ENCODE measurements around the gene TBC1D22A. TPM values are rescaled to one million over a fixed set of nuclear protein-coding genes. Genes with fewer than 3 reads are reported as not detected.

The TBC1D22A gene
- total RNA-seq, 4 donors from 2014 or later, result 18.8 to 25.2 (median 23.1) TPM

DNA sequence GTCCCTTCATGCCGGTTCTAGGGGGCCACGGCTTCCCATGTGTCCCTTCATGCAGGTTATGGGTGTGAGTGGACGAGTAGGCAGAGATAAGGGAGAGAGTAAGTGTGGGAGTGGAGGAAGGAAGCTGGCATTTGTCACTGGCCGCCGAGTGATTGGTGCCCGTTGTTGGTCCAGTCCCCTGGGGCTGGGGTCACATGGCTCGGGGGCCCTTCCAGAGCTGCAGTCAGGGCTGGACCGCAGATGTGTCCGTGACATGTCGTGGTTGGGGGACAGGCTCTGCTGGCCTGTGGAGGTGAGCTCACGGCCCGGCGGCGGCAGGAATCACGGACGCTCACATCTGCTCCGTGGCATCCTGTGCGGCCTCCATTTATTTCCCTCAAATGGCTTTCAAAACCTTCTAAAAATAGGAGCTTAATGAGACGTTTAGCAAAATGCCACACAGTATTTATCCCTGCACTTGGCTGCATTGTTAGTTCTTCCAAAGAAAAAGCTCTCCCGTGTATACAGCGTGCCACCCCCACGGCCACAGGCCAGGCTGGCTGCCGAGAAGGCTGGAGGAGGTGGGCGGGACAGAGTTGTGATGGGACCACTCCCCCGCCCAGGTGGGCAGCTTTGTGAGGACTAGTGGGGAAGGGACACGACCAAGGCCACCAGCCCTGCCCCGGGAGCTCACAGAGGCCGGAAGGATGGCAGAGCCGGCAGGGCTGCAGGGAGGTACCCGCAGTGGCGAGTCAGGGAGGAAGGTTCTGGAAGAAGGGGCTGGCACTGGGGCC lies 386.7 kb downstream of the TBC1D22A start:
- H3K4me1 ChIP-seq, result peaks cover 0 to 1% of the 10 kb centered on the region in 2 donors
- DNase-seq (no peak), ATAC-seq (no peak)
- no peak overlapping the region for H3K4me3 ChIP-seq
- in situ Hi-C loops (cut with MboI; ENCODE audit: low sequenced_read_pairs in 4 of 4), result no loop called here
- no peak overlapping the region for H3K27ac ChIP-seq
- no peaks in the 10 kb centered on the region for H3K9me3 ChIP-seq
- H3K36me3 ChIP-seq, result no peaks in the 10 kb centered on the region
- no peaks in the 10 kb centered on the region for H3K27me3 ChIP-seq
- intact Hi-C loops (cut with DNase I; ENCODE audit: low total_unique reads), result no loop called here
- TF ChIP-seq, protein P1, sequence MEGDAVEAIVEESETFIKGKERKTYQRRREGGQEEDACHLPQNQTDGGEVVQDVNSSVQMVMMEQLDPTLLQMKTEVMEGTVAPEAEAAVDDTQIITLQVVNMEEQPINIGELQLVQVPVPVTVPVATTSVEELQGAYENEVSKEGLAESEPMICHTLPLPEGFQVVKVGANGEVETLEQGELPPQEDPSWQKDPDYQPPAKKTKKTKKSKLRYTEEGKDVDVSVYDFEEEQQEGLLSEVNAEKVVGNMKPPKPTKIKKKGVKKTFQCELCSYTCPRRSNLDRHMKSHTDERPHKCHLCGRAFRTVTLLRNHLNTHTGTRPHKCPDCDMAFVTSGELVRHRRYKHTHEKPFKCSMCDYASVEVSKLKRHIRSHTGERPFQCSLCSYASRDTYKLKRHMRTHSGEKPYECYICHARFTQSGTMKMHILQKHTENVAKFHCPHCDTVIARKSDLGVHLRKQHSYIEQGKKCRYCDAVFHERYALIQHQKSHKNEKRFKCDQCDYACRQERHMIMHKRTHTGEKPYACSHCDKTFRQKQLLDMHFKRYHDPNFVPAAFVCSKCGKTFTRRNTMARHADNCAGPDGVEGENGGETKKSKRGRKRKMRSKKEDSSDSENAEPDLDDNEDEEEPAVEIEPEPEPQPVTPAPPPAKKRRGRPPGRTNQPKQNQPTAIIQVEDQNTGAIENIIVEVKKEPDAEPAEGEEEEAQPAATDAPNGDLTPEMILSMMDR (IDR thresholded peaks at IDR 0.05 in 4 of 5, conservative IDR thresholded peaks at IDR 0.05 in 1 of 5), result no peak
- no peak for TF ChIP-seq POLR2A (IDR thresholded peaks at IDR 0.05)

DNA sequence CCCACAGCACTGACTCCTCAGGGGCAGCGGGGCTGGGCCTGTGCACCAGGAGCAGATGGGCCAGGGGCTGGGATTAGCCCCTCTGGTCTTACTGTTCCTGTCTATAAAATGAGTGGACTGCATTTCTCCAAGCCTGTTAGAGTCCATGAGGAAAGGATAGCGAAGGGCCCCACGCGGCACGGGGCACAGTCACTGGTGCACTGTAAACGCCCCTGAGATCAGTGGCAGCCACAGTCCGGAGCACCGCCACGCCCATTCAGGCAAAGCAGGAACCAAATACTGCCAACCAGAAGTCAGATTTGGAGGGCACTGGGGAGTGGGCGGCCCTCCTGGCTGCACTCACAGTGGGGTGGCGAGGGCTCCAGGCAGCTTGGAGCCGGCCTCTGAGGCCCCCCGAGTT lies 387.5 kb downstream of the TBC1D22A start:
- H3K27ac ChIP-seq, result no peak overlapping the region
- no peaks in the 10 kb centered on the region for H3K27me3 ChIP-seq
- peaks cover 8 to 10% of the 10 kb centered on the region in 2 donors for H3K4me1 ChIP-seq
- no peaks in the 10 kb centered on the region for H3K36me3 ChIP-seq
- no peak for ATAC-seq
- no peak for DNase-seq
- H3K4me3 ChIP-seq, result no peak overlapping the region
- intact Hi-C loops (cut with DNase I; ENCODE audit: low total_unique reads), result no loop called here
- in situ Hi-C loops (cut with MboI; ENCODE audit: low sequenced_read_pairs in 4 of 4), result no loop called here
- TF ChIP-seq, protein P1 (IDR thresholded peaks at IDR 0.05 in 4 of 5, conservative IDR thresholded peaks at IDR 0.05 in 1 of 5), result no peak
- no peak for TF ChIP-seq POLR2A (IDR thresholded peaks at IDR 0.05)
- H3K9me3 ChIP-seq, result no peaks in the 10 kb centered on the region

DNA sequence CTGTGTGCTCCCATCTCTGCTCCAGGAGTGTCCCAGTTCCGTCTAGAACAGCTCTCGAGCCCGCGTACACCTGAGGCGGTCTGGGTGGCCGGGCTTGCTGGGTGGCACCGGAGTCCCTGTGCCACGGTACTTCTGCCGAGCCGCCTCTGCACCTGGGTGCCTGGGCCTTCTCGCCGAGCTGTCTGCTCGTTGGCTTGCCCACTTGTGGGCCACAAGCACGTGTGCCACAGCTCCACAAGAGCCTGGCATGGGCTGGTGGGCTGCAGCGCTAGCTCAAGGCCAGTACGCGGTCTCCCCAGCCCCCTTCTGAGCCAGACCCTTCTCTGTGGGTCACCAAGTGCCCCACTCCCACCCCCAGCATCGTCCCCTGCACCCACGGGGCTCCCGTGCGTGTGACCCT lies 388.0 kb downstream of the TBC1D22A start:
- TF ChIP-seq, protein P1 (IDR thresholded peaks at IDR 0.05 in 4 of 5, conservative IDR thresholded peaks at IDR 0.05 in 1 of 5), result no peak
- TF ChIP-seq POLR2A (IDR thresholded peaks at IDR 0.05), result no peak
- no peaks in the 10 kb centered on the region for H3K9me3 ChIP-seq

DNA sequence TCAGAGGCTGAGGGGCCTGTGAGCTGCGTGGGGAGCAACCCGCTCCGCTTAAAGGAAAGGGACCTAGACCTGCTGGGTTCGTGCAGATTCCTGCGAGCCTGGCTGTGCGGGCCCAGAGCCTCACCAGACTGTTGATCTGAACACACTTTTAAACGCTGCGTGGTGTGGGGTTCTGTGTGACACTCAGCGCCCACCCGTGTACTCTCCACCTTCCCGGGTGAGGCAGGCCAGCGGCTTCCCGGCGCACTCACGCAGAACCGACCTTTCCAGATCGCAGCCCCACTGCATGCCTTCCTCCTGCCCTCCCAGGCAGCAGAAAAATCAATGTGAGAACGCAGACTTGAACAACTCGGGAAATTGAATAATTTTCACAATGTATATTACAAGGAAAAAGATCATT lies 388.6 kb downstream of the TBC1D22A start:
- H3K27ac ChIP-seq, result no peak overlapping the region
- no peak overlapping the region for H3K4me3 ChIP-seq
- H3K9me3 ChIP-seq, result no peaks in the 10 kb centered on the region
- intact Hi-C loops (cut with DNase I; ENCODE audit: low total_unique reads), result no loop called here
- in situ Hi-C loops (cut with MboI; ENCODE audit: low sequenced_read_pairs in 4 of 4), result no loop called here
- no peaks in the 10 kb centered on the region for H3K36me3 ChIP-seq
- peaks cover 10 to 17% of the 10 kb centered on the region in 2 donors for H3K4me1 ChIP-seq
- ATAC-seq, result no peak
- DNase-seq, result no peak
- no peak for TF ChIP-seq POLR2A (IDR thresholded peaks at IDR 0.05)
- TF ChIP-seq, protein P1 (IDR thresholded peaks at IDR 0.05 in 4 of 5, conservative IDR thresholded peaks at IDR 0.05 in 1 of 5), result no peak
- H3K27me3 ChIP-seq, result no peaks in the 10 kb centered on the region

More for the DNA sequence above, 388.0 kb downstream of the TBC1D22A start:
- no peaks in the 10 kb centered on the region for H3K36me3 ChIP-seq
- in situ Hi-C loops (cut with MboI; ENCODE audit: low sequenced_read_pairs in 4 of 4) (no loop called here), intact Hi-C loops (cut with DNase I; ENCODE audit: low total_unique reads) (no loop called here)
- H3K27me3 ChIP-seq, result no peaks in the 10 kb centered on the region
- H3K27ac ChIP-seq, result no peak overlapping the region
- no peak overlapping the region for H3K4me3 ChIP-seq
- DNase-seq (no peak), ATAC-seq (no peak)
- peaks cover 10 to 14% of the 10 kb centered on the region in 2 donors for H3K4me1 ChIP-seq

Measured in gastrocnemius medialis (tissue), 4 donors.